Thyroid gland (tissue), 4 donors: Measurements from ENCODE around the gene HSBP1.

Experiments
- CTCF ChIP-seq, 6 experiments: fragments of 200-600 bp in 3 of 6; fragments of 450-650 bp in 3 of 6; sonication (generic) in 3 of 6; IDR thresholded peaks; one replicate each; pipeline ENCODE4 v1.5.1; 2016 to 2019; ENCODE audit warnings: antibody characterized with exemption in 6 of 6, mild to moderate bottlenecking in 2 of 6, inconsistent platforms in 1 of 6, moderate library complexity in 1 of 6
- POLR2A ChIP-seq, 2 donors: fragments of 450-650 bp; IDR thresholded peaks; one replicate each; pipeline ENCODE4 v1.6.1; 2017; ENCODE audit warnings: antibody characterized with exemption in 2 of 2, mild to moderate bottlenecking in 2 of 2, moderate library complexity in 1 of 2

GRCh38 chr16:83817022-83817421 is 9.2 kb downstream of the HSBP1 start:
- TF ChIP-seq CTCF (IDR thresholded peaks at IDR 0.05) (no peak), POLR2A (IDR thresholded peaks at IDR 0.05) (no peak)
